Measurements from ENCODE around the gene PTK6.
A peak's percentile ranks its signal among the peaks of the same experiment; 100 is the strongest.
"Not testable (repeated sequence)": the region's sequence is repeated elsewhere in the genome, so short reads cannot be mapped to it uniquely, and the experiment has no call there.

PTK6 gene

GRCh38 chr20:63529180-63529860 lies 7.9 kb downstream of the PTK6 start:
- no peak for DNase-seq (ENCODE audit: low spot score)

- DNase-seq (ENCODE audit: low spot score), result no peak
These were observed 10.0 kb downstream of the PTK6 start for GRCh38 chr20:63527184-63527583.

- DNase-seq (ENCODE audit: low spot score), result no peak
These were observed 11.2 kb downstream of the PTK6 start for GRCh38 chr20:63525971-63526370.

GRCh38 chr20:63525185-63525584 lies 12.0 kb downstream of the PTK6 start:
- no peak for DNase-seq (ENCODE audit: low spot score)

- DNase-seq (ENCODE audit: low spot score), result no peak
These were observed 14.1 kb downstream of the PTK6 start for GRCh38 chr20:63522981-63523611.

- DNase-seq (ENCODE audit: low spot score), result no peak
These were observed 14.9 kb downstream of the PTK6 start for GRCh38 chr20:63522091-63522868.

DNA sequence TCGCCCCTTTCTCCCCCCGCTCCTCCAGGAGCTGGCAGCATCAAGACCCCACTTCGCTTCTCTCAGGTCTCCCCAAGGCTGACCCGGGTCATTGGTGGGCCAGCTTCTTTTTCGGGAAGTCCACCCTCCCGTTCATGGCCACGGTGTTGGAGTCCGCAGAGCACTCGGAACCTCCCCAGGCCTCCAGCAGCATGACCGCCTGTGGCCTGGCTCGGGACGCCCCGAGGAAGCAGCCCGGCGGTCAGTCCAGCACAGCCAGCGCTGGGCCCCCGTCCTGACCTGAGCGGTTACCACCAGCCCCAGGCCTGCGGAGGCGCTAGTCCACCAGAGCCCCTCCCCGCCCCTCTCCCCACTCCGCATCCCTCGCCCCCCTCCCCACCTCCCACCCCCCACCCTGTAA lies 15.6 kb downstream of the PTK6 start:
- DNase-seq (ENCODE audit: low spot score), result no peak

GRCh38 chr20:63520934-63521601 lies 16.1 kb downstream of the PTK6 start:
- peak; percentile 83 for DNase-seq (ENCODE audit: low spot score)

GRCh38 chr20:63520504-63520933 lies 16.7 kb downstream of the PTK6 start, which contains the start of gene PPDPF:
TSS of gene PPDPF (plus strand) at chr20:63520765. CDS start at chr20:63521309, 544 bp downstream.
- DNase-seq (ENCODE audit: low spot score), result peak; percentile 83

GRCh38 chr20:63519668-63520503 lies 17.3 kb downstream of the PTK6 start:
- peak; percentile 79 for DNase-seq (ENCODE audit: low spot score)

GRCh38 chr20:63518946-63519667 lies 18.1 kb downstream of the PTK6 start:
- DNase-seq (ENCODE audit: low spot score), result no peak

DNA sequence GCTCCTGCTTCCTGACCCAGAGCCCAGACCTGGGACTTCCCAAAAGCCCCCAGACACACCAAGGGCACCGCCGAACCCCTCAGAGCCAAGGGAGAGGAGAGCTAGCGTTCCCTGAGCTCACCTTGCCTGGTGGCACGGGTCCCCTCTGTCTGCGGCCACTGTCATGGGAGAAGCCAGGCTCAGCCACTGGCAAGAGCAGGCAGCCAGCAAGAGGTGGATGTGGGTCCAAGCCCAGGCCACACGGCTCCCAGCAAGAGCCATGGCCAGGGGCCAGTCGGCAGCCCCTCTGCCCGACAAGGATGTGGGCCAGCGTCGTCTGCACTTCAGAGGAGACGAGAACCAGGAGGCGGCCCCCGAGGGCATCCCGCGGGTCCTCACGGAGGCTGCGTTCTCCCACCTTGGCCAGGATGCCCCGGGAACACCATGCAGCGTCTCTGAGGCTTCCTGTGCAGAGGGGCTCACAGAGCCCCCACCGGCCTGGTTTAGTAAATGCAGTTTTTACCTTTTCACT lies 18.8 kb downstream of the PTK6 start:
- DNase-seq (ENCODE audit: low spot score), result no peak

DNA sequence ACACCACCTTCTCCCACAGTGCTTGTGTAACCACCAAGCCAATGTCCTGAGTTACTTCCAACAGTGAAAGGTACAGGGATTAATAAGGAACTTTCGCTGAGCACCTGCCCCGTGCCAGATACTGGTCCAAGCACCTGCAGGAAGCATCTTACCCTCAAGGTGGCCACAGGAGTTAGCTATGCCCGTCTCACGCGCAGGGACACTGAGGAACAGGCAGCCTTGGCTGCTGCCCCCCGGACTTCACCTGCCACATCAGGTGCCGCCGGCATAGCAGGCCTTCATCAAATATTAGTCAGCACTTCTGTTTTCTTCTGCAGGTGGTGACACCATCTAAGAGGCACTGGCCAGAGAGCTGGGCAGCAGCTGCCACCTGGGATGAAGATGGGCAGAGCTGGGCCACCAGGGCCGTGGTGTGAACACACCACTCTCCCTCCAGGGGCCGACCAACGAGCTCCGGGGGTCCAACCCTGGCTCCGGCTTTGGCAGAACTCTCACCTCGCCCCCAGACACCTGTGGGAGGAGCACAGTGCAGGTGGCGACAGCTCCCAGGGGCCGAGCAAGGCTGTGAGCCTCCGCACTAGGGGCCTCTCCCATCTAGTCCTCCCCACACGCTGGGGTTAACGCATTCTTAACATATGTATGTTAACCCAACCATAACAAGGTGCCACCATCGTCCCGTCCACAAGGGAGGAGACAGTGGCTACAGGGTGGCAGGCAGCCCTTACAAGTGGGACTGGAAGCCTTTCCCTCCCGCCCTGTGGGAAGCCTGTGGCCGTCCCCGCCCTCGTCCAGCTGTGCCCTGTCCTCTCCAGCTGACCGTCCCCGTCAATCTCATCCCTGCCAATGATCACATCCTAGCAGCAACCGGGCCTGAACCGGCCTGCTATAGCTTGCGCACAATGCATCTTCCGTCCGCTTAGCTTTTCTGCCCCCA lies 19.5 kb downstream of the PTK6 start:
- no peak for DNase-seq (ENCODE audit: low spot score)

- DNase-seq (ENCODE audit: low spot score), result not testable (repeated sequence)
These were observed 22.7 kb downstream of the PTK6 start for GRCh38 chr20:63514520-63514919.

GRCh38 chr20:63513207-63513606 lies 24.0 kb downstream of the PTK6 start:
- DNase-seq (ENCODE audit: low spot score), result no peak

- no peak for DNase-seq (ENCODE audit: low spot score)
These were observed 28.1 kb downstream of the PTK6 start for GRCh38 chr20:63509088-63509564.

DNA sequence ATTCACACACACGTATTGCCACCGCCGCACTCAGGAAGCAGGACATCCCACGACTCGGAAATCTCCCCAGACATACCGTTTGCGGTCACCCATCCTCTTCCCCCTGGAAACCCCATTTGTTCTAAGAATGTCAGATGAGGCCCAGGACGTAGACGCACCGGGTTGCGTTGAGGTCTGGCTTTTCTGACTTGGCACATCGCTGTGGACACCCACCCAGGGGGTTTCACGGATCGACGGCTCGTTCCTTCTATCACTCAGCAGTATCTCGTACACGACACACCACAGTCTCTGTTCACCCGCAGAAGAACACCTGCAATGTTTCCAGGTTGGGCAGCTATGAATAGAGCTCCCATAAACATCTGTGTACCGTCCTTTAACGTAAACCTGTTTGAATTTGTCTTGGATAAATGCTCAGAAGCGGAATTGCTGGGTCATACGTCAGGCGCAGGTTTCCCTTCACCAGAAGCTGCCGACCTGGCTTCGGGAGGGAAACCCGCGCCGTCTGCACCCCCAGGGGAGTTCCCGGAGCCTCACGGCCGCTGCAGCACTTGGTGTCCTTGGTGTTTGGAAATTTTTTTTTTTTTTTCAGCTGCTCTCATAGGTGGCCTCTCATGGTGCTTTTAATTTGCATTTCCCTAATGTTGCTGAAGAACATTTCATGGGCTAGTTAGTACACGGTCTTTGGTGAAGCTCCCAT lies 29.0 kb downstream of the PTK6 start:
- no peak for DNase-seq (ENCODE audit: low spot score)

GRCh38 chr20:63507083-63507743 lies 30.0 kb downstream of the PTK6 start:
- no peak for DNase-seq (ENCODE audit: low spot score)
